ENCODE data around the gene SSC4D. TPM values are rescaled to one million over a fixed set of nuclear protein-coding genes. Genes with fewer than 3 reads are reported as not detected.

Gene SSC4D
- total RNA-seq, 4 donors from 2014 or later: 2.1 to 14.6 (median 3.4) TPM

DNA sequence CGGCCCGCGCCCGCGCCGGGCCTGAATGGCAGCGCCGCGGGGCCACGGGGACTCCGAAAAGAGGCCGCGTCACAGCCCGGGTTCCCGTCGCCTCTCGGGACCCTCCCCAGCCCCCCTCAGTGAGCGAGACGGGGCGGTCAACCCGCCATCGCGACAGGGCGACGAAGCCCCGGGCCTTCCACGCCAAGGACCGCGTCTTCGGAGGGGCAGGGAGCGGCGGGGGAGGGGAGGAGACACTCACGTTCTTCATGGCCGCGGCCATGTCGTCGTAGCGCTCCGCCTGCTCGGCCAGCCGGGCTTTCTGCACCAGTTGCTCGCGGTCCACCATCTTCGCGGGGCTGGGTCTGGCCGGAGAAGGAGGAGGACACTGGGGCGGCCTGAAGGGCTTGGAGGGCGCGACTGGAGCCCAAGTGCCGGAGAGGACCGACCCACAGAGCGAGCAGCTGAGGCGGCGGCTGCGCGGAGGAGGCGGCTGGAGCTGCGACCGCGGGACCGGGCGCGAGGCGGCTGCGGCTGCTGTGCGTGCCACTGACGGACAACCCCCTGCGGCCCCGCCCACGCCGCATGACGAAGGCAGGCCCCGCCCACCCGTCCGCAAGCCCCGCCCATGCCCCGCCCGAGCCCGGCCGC is 50.9 kb downstream of the SSC4D start, which contains the start of gene YWHAG:
YWHAG (minus strand) TSS at position 511 of the 630 bp plus-strand sequence; CDS start at position 328, 183 bp downstream.
- ATAC-seq (ENCODE audit: low FRiP score) (peak; percentile 85), DNase-seq (ENCODE audit: low spot score) (peak; percentile 66)
- TF ChIP-seq, protein P1, sequence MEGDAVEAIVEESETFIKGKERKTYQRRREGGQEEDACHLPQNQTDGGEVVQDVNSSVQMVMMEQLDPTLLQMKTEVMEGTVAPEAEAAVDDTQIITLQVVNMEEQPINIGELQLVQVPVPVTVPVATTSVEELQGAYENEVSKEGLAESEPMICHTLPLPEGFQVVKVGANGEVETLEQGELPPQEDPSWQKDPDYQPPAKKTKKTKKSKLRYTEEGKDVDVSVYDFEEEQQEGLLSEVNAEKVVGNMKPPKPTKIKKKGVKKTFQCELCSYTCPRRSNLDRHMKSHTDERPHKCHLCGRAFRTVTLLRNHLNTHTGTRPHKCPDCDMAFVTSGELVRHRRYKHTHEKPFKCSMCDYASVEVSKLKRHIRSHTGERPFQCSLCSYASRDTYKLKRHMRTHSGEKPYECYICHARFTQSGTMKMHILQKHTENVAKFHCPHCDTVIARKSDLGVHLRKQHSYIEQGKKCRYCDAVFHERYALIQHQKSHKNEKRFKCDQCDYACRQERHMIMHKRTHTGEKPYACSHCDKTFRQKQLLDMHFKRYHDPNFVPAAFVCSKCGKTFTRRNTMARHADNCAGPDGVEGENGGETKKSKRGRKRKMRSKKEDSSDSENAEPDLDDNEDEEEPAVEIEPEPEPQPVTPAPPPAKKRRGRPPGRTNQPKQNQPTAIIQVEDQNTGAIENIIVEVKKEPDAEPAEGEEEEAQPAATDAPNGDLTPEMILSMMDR (IDR thresholded peaks at IDR 0.05): no peak

DNA sequence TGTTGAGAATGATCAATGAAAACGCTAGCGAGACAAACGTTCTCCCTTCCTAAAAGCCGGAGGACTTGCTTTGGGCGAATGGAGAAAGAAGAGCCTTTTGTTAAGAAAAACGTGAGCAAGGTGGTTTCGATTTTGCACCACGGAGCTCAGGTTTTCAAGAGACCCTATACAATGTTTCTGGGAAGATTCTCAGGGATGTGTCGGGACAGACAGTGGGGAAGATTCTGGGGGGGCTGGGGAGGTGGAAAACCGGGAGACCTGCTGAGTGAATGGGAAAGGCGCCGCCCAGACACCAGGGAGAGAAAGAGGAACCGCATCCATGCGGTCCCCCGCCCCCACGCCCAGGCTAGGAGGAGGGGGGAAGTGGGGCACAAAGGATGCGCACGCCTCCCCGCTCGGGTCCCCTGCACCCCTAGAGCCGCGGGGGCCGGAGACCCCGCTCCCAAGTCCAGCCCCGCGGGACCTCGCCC is 51.5 kb downstream of the SSC4D start:
- DNase-seq (ENCODE audit: low spot score): peak; percentile 62
- TF ChIP-seq, protein P1 (IDR thresholded peaks at IDR 0.05): no peak
- ATAC-seq (ENCODE audit: low FRiP score): peak; percentile 10

DNA sequence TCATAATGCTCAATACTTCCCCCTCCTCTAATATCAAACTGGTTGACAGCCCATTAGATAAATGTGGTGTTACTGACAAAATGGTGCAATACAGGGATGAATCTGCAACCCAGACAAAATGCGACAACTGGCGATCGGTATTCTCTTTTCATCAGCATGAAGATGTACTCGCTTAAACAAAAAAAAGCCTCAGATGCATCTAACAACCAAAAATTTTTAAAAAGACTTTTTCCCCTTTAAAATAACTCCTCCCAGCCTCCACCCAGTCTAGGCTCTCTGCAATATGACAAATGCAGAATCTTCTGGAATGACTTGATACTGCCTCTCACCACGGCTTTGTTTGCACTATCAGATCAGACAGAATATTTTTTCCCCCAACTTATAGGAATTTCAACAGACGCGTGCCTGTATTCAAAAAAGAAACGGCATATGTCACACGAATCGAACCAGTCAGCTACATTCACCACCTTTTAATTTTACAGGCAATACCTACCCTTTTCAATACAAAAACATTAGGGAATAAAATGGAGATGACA is 52.0 kb downstream of the SSC4D start:
- ATAC-seq (ENCODE audit: low FRiP score) (no peak), DNase-seq (ENCODE audit: low spot score) (no peak)
- TF ChIP-seq, protein P1 (IDR thresholded peaks at IDR 0.05): no peak

DNA sequence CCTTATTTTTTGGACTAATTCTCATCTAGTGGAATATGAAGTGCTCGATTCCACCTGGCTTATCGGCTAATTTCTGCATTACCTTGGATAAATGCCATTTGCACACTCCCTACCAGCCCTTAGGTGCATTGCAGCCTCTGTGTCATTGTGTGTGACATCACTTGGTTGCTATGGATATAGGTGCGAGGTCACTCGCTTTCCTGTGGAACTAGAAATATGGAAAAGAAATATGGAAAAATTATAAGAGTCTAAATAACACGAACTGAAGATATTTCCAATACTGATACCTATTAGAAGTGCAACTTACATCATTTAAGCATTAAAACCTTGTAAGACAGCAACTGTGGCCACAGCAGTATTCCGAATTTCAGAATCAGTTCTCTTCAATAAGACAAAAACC is 52.7 kb downstream of the SSC4D start:
- DNase-seq (ENCODE audit: low spot score) (no peak), ATAC-seq (ENCODE audit: low FRiP score) (no peak)
- TF ChIP-seq, protein P1 (IDR thresholded peaks at IDR 0.05): no peak

DNA sequence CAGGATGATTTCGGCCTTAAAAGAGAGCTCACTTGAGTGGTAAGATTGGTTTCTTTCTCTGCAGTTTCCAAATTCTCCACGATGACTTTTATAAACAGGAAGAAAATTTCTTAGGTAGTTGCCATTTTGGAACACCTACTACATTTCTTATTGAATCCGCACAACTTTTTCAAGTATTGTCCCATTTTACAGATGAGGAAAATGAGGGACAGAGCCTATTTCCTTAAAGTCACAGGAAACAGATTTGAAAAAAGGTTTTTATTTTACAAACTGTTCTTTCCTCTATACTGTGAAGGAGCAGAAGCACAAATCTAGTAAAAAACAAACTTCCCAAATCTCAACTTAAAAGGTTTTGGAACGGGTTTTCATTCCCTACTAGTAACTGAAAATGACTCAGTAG is 53.4 kb downstream of the SSC4D start:
- ATAC-seq (ENCODE audit: low FRiP score) (no peak), DNase-seq (ENCODE audit: low spot score) (no peak)
- TF ChIP-seq, protein P1 (IDR thresholded peaks at IDR 0.05): no peak

DNA sequence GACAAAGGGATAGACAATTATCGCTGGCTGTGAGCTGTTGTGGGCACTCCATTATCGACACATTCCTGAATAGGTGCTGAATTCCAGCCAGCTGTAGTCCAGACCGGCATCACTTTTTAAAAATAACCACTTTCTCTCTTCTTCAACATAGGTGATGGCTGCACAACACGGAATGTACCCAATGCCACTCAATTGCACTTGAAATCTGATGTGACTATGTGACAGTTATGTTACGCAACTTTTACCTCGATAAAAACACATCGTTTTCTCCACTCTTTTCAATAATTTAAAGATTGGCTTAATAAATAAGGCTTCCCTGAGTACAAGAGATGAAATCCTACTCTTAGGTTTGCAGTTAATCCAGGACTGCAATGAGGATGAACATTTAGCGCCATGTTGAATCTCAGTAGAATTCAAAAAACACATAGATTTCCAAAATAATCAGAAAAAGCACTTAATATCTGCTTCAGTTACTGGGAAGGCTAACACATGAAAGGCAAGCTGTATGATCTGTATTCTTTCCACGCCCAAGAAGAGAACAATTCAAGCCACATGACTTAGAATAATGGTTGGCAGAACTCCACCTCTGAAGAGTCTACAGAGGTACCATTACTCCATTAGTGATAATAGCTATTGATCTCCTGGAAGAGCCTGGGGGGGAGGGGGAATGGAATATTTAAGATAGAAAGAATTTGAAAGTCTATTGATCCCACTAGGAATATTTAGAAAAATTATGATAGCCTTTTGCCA is 54.3 kb downstream of the SSC4D start:
- no peak for ATAC-seq (ENCODE audit: low FRiP score)

More for the DNA sequence above, 54.3 kb downstream of the SSC4D start:
- DNase-seq (ENCODE audit: low spot score): no peak
- TF ChIP-seq, protein P1 (IDR thresholded peaks at IDR 0.05): no peak
